ENCODE data around the gene NFIC.

NFIC gene

DNA sequence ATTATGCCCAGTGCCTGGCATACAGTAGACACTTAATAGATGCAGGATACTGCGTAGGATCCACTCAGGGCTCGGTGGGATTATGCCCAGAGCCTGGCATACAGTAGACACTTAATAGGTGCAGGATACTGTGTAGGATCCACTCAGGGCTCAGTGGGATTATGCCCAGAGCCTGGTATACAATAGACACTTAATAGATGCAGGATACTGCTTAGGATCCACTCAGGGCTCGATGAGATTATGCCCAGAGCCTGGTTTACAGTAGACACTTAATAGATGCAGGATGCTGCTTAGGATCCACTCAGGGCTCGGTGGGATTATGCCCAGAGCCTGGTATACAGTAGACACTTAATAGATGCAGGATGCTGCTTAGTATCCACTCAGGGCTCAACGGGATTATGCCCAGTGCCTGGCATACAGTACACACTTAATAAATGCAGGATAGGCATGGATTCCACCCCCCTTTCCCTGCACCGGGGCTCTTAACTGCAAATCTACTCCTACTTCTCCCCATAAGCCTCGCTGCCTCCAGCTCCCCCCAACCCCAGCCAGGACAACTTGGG lies 89.1 kb downstream of the NFIC start:
- DNase-seq, result no peak

DNA sequence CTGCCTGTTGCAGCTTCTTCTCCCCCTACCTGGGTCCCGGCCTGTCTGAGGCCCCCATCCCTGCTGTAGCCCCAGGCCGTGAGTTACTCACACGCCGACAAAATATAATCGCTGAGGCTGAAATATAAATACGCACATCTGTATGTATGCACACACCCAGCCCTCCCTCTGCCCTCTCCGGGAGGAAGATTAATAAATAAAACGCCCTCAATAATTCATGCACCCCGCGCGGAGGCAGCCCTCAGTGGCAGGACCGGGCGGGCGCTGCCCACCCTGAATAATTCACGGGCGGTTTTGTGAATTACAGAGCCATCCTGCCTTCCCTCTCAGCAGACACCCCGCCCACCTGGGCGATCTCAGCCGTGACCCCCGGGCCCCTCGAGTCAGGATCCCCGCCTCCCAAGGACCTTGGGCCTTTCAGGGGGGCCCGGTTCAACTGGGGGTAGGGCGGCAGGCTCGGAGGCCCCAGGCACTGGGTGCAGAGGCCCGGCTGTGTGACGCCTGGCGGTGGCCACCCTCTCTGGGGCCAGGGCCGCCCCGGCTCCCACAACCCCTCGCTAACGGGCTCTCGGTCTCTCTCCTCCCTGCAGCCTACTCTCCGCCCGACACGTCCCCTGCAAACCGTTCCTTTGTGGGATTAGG lies 89.7 kb downstream of the NFIC start:
- no peak for DNase-seq

DNA sequence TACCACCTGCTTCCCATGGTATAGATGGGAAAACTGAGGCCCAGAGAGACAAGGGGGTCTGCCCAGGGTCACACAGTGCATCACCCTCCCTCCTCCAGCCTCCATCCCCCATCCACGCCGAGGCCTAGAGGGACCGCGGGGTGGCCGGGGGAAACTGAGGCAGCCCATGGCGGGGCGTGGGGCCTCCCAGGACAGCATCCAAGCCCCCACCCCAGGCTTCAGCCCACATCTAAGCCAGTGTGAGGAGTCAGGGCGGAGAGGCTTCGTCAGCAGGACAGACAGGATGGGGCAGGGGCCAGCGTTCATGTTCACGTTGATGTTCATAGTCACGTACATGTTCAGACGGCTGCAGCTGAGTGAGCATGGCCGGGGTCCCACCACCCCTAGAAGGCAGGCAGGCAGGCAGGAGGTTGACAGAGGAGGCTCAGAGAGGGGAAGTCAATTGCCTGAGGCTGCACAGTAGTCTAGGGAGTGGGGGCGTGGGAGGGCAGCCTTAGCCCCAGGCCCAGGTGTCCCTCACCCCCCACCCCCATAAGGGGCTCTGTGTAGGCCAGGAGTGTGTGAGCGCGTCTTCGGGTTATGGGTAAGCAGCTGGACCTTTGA lies 90.6 kb downstream of the NFIC start:
- DNase-seq, result no peak

DNA sequence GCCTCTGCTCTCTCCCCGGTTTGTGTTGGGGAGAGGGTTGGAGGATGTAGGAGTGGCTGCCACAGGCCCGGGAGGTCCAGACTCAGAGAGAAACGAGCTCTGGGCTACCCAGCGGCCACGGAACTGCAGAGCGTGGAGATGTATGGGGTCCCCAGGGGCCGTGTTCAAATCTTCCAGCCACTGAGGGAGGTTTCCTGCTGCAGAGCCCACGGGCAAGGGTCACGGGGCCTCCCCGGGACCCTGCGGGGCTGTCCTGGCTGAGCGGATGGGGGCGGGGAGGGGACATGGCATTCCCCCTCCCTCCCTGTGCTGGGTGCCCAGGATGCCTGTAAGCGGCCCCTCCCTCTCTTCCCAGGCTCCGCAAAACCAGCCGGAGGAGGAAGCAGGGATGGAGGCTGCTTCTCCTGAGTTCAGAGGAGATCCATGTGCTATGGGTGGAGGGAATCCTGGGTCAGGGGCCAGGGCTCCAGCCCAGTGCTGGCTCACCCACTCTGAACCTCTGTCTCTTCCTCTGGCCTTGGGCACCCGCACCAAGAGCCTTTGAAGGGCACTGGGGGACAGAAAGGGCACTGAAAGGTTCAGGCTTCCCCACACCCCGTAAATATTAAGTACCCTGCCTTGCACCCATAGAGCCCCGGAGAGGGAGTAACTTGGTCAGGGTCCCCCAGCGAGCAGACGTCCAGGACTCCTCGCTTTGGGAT lies 91.3 kb downstream of the NFIC start:
- DNase-seq, result no peak

DNA sequence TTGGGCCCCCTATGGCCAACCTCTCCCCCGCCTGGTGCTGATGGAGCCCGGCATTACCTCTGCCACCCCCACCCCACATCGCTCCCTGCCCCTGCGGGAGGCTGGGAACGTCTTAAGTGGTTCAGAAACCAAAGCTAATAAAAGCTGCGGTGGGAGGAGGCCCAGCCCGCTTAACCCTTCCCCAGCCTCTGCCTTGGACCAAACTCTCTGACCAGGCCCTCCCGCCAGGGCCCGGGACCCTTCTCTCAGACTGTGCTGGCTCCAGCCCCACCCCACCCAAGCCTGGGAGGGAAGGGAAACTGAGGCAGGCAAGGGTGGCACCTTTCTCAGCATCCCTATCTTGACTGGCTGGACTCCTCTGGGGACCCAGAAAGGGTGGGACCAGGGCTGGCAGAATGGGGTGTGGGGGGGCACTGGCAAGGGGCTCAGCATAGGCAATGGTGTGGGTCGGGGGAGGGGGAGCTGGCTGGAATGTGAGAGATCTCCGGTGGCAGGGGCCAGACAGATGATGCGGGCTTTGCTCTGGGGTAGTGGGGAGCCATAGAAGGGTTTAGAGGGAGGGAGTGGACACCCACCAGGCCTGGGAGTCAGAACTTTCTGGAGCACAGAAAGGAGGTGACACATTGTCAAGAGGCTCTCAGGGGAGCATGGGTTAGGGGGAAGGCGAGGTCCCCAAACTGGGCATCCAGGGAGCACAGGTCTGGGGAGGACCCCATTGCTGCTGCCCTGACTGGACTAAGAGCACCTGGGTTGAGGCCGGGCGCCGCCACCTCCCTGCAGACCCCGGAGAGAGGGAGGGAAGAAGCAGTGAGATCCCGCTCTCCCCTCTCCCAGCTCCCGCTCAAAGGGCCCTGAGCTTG lies 92.1 kb downstream of the NFIC start:
- DNase-seq, result no peak

DNA sequence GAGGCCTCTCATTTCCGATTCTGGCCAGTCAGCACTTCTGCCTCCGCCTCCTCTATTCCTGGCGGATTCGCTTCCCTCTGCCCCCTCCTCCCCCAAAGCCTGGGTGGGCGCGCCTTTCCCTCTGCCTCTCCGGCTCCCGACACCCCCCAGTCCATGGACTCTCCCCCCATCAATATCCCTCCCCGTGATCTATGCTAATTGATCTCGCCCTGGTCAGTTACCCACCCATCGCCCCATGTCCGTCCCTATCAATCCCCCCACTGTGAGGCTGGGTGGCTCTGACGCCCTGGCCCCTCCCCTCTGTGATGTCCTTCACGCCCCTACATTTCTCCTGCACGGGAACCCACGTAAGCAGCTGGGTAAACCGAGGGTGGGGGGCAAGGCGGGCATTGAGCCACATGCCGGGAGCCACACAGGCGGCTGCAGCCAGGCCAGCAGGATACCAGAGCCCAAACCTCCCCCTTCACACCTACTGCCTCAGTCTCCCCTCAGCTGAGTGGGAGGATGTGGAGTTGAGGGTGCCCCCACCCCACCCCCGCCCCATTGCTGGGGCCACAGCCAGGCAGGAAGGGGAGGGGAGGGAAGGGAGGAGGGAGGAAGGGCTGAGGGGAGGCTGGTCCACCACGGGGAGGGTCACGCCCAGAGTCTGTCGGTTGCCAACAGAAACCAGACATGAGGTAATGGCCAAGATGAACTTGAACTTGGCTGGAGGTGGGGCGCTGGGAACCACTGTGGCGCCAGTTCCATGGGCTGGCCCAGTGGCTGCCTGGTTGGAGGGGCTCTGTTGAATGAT lies 92.9 kb downstream of the NFIC start:
- DNase-seq, result no peak

DNA sequence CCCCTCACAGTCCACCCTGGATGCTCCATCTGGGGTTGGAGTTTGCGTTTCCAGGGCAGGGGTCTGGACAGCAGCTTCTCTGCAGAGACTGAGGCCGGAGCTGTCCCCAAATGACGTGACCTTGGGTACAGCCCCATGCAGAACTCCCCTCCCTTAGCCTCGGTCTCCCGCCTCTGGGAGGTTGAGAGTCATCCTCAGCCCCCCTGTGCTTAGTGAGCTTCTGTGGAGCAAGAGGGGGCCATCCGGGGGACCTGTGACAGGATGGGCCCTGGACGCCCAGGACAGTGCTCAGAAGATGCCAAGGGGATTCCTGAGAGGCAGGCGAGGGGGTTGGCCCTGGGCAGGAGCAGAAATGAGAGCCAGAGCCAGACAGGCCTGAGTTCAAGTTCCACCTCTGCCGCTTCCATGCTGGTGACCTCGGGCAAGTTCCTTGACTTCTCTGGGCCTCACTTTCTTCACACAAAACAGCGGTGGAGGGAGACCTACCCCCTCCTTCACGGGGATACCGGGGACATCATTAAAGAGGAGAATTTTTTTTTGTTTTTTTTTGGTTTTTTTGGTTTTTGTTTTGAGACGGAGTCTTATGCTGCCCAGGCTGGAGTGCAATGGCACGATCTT lies 93.7 kb downstream of the NFIC start:
- no peak for DNase-seq

DNA sequence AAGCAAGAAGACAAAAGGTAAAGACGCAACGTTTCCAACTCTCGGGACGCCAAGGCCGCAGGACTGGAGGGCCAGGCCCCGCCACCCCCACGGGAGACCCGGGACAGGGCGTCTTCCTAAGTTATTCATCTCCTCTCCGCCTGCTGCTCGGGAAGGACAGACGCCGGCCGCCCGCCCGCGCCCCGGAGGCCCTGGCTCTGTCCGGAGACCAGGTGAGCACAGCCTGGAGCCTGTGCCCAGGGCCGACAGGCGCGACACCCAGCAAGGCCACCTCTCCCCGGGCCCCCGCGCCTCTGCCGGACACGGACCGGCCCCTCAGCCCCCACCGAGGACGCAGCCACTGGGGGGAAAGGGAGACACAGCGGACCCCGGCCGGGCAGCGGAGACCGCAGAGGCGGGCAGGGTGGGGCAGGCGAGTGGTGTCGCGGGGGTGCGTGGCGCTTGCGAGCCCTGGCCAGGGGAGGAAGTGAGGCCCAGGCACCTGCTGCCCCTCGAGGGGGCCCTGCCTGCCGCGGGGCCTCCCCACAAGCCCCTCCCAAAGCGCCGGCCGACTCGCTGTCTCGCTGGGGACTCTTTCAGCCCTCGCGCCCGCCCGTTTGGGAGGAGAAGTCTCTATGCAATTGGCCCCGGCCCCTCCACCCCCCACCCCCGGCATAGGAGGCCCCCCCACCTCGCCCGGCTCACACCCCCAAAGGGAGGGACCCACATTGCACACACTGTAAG lies 96.8 kb downstream of the NFIC start:
- DNase-seq, result no peak

DNA sequence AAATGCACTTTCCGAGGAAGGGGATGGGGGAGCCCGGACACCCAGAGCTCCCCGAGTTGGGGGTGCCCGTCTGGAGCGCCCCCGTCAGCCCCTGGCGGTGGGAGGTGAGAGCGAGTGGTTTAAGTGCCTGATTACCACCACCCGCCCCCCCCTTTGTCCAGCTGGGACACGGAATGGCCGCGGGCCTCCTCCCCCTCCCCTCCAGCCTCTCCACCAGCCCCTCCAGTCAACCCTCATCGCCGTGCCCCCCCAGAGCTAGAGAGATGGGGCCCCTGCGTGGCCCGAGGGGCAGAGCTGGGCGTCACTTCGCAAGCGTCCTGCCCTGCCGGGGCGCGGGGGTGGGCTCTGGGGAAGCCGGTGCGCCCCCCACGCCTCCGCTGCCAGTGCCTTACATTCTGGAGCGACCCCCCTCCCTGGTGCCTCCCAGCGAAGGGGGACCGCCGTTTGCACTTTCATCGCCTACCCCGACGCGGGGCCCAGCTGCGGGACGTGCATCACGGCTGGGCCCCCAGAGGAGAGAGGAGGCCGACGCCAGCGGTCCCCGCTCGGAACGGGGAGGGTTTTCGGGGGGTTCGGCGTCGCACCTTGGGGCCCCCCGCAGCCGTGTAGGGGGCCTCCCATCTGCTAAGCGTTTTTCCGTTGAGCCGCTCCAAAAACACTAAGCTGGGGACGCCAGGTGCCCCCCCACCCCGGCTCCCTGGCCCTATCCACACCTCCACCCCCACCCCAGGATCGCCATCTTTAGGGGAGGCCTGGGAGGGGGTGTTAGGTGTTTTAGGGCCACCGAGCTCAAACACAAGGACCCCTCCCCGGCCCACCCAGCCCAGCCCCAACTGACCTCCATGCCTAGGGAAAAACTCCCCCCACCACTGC lies 97.6 kb downstream of the NFIC start:
- DNase-seq, result no peak

DNA sequence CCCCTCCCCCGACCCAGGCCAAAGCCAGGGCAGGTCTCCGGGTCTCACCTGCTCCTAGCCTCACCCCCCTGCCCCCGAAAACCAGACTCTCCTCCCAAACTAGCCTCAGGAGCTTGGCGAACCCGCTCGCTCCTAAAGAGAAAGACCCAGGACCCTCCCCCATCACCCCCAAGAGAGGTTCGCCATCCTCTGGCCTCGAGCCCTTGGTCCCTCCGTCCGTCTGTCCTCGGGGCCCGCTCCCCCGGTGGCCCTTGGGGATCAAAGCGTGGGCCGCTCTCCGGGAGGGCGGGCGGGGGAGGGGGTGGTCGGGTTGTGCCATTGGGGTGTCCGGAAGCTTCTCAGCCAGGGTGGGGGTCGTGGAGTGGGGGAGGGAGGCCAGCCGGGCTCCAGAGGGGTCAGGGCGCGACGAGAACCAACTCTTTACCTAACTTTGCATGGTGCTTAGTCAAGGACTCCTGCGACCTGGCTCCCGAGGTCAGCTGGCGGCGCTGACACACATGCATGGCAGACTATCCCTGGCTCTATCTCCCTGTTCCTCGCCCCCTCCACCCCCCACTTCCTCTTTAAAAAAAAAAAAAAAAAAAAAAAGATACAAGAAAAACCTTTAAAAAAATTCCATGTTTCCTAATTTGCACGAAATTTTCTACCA lies 98.3 kb downstream of the NFIC start:
- no peak for DNase-seq

DNA sequence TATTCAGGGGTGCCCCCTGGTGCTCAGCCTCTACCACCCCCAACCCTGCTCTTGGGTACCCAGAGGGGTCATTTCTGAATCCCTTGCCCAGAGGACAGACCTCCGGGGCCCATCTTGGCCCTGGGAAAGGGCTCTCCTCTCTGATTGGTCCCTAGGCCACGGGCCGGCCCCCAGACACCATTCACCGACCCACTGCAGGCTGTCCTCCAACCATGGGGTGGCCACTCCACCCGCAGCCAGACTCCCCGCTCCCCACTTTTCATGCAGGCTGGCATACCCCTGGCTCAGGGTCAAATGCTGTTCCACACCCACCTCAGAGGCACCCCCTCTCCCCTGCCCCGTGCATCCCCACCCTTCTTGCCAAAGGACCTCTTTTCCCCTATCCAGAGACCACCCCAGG lies 99.2 kb downstream of the NFIC start:
- no peak for DNase-seq

DNA sequence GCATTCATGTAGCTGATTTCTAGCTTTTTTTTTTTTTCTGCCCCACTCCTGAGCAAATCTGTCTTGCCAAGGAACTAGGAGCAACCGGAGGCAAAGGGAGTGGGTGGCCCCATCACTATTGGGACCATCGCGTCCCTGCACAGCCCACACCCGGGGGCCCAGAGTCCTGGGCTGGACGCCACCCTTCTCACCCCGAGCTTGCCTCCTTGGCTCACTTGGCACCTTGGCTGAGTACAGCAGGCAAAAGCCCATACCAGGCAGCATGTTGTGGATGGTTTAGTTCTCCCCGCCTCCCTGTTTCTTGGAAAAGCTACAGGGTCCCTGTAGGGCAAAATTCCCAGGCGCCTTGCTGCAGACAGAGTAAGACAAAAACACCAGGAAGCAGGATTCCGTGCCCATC lies 100.3 kb downstream of the NFIC start:
- no peak for DNase-seq

DNA sequence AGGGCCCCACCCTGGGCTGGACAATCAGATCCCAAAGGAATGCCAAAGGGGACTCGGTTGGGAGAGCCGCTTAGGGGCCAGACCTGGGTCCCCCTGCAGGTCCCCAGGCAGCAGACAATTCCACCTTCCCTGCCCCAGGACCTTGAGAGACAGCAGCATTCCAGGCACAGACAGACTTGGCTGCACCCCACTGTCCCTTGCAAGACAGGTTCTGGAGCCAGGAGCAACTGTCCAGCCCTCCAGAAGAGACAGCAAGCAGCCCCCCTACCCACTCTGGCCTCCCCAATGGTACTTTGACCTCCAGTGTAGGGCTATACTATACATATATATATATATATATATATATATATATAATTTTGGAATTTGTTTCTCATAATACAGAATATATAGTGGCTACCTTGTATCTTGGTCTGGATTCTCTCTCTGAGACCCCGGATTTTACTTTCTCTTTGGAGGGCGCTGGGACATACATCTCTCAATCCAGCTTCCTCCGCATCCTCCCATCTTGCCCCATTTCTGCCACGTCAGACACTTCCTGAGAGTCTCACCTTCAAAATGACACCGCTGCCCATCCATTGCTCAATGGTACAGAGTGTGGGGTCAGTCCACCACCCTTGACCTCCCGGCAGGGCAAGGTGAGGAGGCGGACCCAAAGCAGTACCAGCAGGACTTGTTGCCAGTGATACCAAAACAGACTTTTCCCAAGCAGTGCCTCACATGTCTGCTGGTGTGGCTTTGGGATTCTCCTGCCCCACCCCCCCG lies 101.2 kb downstream of the NFIC start:
- no peak for DNase-seq

DNA sequence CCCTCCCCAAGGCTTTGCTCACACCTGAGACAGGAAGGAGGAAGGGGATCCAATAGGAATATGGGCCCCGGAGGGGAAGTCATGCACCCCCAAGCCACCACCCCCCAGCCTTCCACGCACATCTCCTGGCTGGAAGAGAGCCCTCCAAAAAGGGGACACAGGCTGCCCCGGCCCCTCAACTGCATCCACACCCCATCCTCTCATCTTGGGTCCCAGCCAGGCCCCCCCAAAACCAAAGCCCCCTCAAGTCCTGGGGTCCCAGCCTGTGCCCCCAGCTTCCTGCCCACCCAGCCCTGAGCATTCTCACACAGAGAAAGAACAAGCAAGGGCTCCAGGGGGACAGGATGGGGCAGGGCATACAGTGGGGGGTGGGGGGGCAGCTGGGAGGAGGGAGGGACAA lies 101.8 kb downstream of the NFIC start:
- no peak for DNase-seq

DNA sequence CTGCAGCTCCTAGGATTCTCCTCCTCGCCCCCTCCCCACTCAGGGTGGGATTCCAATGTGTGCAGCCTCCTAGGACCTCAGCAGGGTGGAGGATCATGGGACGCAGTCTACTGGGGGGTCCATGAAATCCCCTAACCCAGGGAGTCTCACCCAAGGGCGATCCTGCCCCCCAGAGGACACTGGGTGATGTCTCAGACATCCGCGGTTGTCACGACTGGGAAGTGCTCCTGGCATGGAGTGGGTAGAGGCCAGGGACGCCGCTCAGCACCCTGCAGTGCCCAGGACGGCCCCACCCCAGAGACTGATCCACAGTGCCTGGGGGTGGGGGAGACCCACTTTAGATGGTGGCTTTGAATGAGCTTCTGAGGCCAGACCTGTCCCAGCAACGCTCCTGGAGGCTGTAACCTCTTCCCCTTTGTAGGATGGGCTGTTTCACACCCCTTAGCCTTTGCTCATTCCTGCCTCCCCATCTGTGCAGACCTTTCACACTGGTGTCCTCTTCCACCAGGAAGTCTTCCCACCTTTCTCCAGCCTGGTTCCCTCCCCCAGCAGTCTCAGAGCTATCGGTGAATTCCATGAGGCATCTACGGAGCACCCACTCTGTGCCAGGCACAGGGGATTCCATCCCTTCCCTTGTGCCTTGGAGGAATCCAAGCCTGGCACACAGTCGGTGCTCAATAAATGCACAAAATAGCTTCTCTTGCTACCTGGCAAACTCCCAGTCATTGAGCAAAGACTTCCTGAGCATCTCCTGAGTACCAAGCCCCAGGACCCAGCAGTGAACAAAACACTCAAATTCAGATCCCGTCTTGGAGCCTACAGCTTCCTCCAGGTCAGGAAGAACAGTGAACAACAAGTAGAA lies 103.5 kb downstream of the NFIC start:
- no peak for DNase-seq

DNA sequence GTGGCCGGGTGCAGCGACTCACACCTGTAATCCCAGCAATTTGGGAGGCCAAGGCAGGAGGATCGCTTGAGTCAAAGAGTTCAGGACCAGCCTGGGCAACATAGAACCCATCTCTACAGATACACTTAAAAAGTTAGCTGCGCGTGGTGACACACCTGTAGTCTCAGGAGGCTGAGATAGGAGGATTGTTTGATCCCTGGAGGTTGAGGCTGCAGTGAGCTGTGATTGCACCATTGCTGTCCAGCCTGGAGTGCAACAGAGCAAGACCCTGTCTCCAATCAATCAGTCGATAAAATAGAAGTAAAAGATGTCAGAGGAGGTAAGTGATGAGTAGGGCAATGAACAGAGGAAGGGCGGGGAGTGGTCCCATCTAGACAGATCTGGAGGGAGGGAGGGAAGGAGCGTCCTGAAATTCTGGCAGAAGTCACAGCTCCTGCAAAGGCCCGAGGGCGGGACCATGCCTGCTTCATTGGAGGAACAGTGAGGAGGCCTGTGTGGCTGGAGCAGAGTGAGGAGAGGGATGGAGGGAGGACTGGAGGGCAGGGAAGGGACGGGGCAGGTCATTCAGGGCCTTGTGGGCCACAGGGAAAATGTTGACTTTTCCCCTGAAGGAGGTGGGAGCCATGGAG lies 104.2 kb downstream of the NFIC start:
- DNase-seq, result no peak

DNA sequence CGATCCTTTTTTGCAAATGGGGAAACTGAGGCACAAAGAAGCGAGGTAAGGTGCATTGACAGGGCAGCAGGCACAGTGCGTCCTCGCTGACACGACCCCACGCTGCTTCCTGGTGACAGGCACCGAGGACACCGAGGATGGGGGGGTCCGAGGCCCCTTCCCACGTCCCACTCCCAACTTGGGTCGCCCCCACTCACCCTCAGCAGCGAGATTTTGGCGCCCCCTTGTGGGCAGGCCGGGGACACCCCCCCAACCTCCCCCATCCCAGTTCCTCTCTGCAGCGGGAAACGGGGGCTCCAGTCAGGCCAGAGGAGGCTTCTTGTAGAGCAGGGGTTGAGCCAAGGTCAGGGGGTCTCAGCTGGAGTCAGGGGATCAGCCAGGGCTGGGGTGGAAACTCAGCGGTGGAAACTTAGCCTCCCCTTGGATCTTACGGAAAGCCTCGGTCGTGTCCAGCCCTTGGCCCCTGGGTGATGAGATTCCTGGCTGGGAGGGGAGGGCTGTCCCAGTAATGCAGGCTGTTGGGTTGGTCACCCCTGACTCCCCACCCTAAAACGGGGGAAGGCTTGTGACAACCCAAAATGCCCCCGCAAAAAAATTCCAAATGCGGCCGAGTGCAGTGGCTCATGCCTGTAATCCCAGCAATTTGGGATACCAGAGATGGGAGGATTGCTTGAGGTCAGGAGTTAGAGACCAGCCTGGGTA lies 105.7 kb downstream of the NFIC start:
- peak in 1 of 2 experiments; percentile 16 for DNase-seq

Measured in SHP77 (cell line).